IMR-90 (cell line): ENCODE measurements around the gene DENND1A. TPM values are rescaled to one million over a fixed set of nuclear protein-coding genes. Genes with fewer than 3 reads are reported as not detected.

Source experiments
- ATAC-seq: fragments of 200-7000 bp; cut with Tn5 transposase; 2 replicates; pipeline ENCODE4 v1.9.1; 2020; ENCODE audit warnings: low read depth, mild to moderate bottlenecking, moderate library complexity
- BruUV-seq: library from RNA; stranded (reverse); fragments of 400-500 nt; replicated peaks from 2 replicates; lab custom pipeline; 2021; lab: Mats Ljungman, UMichigan
- CTCF ChIA-PET: fragments of 300-600 bp; formaldehyde crosslinking; extraction: SDS; loops from one replicate; lab custom pipeline; 2021; ENCODE audit warnings: antibody characterized with exemption; lab: Yijun Ruan, JAX
- POLR2A ChIA-PET: fragments of 300-600 bp; sonication (Branson Sonifier 250); formaldehyde crosslinking; loops from one replicate; lab custom pipeline; 2022; ENCODE audit warnings: antibody characterized with exemption; ENCODE audit not compliant: unreplicated experiment; lab: Charles Lee
- DNase-seq: peaks from one replicate; pipeline ENCODE4 v3.0.0; 2013
- H2AFZ ChIP-seq: replicated peaks from 2 replicates; pipeline ENCODE3; 2013; ENCODE audit warnings: low read length, mild to moderate bottlenecking; ENCODE audit not compliant: poor library complexity
- H2AK5ac ChIP-seq: 2 replicates; pipeline ENCODE4 v1.6.1; 2013; ENCODE audit warnings: low read depth, low read length, inconsistent platforms
- H2AK9ac ChIP-seq: replicated peaks from 2 replicates; pipeline ENCODE3; 2013; ENCODE audit warnings: mild to moderate bottlenecking, low read depth, low read length, moderate library complexity; ENCODE audit not compliant: poor library complexity
- H2BK120ac ChIP-seq: 2 replicates; pipeline ENCODE4 v1.6.1; 2013; ENCODE audit warnings: low read depth, low read length, inconsistent platforms
- H2BK15ac ChIP-seq: 3 replicates; pipeline ENCODE4 v1.6.1; 2013; ENCODE audit warnings: low read depth, low read length, inconsistent platforms
- H2BK20ac ChIP-seq: 2 replicates; pipeline ENCODE4 v1.6.1; 2013; ENCODE audit warnings: low read depth, mild to moderate bottlenecking, inconsistent platforms, low read length, moderate library complexity
- H2BK5ac ChIP-seq: 2 replicates; pipeline ENCODE4 v1.6.1; 2013; ENCODE audit warnings: mild to moderate bottlenecking, low read depth, low read length, inconsistent platforms; ENCODE audit not compliant: poor library complexity, severe bottlenecking
- H3K14ac ChIP-seq: replicated peaks from 2 replicates; pipeline ENCODE4 v1.6.1; 2013; ENCODE audit warnings: low read depth, low read length, inconsistent platforms
- H3K18ac ChIP-seq: 2 replicates; pipeline ENCODE4 v1.6.1; 2013; ENCODE audit warnings: low read depth, low read length, control low read depth
- H3K23ac ChIP-seq: 2 replicates; pipeline ENCODE4 v1.6.1; 2013; ENCODE audit warnings: low read depth, low read length, inconsistent platforms
- H3K27ac ChIP-seq: 2 replicates; pipeline ENCODE4 v1.5.1; 2013; ENCODE audit warnings: mild to moderate bottlenecking, control low read depth, low read length; ENCODE audit not compliant: insufficient read depth
- H3K27me3 ChIP-seq: 2 replicates; pipeline ENCODE4 v1.6.1; 2013; ENCODE audit warnings: low read length; ENCODE audit not compliant: control insufficient read depth, insufficient read depth
- H3K36me3 ChIP-seq: 2 replicates; pipeline ENCODE4 v1.6.1; 2013; ENCODE audit warnings: low read length, mixed read lengths; ENCODE audit not compliant: control insufficient read depth, insufficient read depth
- H3K4ac ChIP-seq: 2 replicates; pipeline ENCODE4 v1.6.1; 2013; ENCODE audit warnings: low read depth, low read length, inconsistent platforms
- H3K4me1 ChIP-seq: 2 replicates; pipeline ENCODE4 v1.6.1; 2013; ENCODE audit warnings: low read length, mixed read lengths; ENCODE audit not compliant: control insufficient read depth, insufficient read depth
- H3K4me2 ChIP-seq: 2 replicates; pipeline ENCODE4 v1.6.1; 2013; ENCODE audit warnings: low read depth, mild to moderate bottlenecking, control low read depth, low read length, moderate library complexity
- H3K4me3 ChIP-seq: 2 replicates; pipeline ENCODE4 v1.5.1; 2013; ENCODE audit warnings: low read depth, mild to moderate bottlenecking, control low read depth, low read length, moderate library complexity; ENCODE audit not compliant: insufficient read depth
- H3K56ac ChIP-seq: 2 replicates; pipeline ENCODE4 v1.6.1; 2013; ENCODE audit warnings: low read length, inconsistent platforms; ENCODE audit not compliant: insufficient read depth; ENCODE audit errors: extremely low read depth
- H3K79me1 ChIP-seq, 2 experiments: 2 replicates each; pipeline ENCODE4 v1.6.1; 2013; ENCODE audit warnings: low read length in 2 of 2, inconsistent platforms in 1 of 2, low read depth in 1 of 2
- H3K9ac ChIP-seq: 2 replicates; pipeline ENCODE4 v1.6.1; 2013; ENCODE audit warnings: low read depth, low read length, control low read depth
- H3K9me1 ChIP-seq: 2 replicates; pipeline ENCODE4 v1.6.1; 2013; ENCODE audit warnings: low read length, inconsistent platforms; ENCODE audit not compliant: insufficient read depth
- H3K9me3 ChIP-seq: 2 replicates; pipeline ENCODE4 v1.6.1; 2013; ENCODE audit warnings: low read length; ENCODE audit not compliant: control insufficient read depth, insufficient read depth
- H4K20me1 ChIP-seq: 2 replicates; pipeline ENCODE4 v1.6.1; 2013; ENCODE audit warnings: low read length, inconsistent platforms; ENCODE audit not compliant: insufficient read depth
- H4K5ac ChIP-seq: 2 replicates; pipeline ENCODE4 v1.6.1; 2013; ENCODE audit warnings: mild to moderate bottlenecking, low read depth, low read length, control low read depth
- H4K8ac ChIP-seq, 2 experiments: 2 replicates each; pipeline ENCODE4 v1.6.1; 2013; ENCODE audit warnings: low read depth in 2 of 2, low read length in 2 of 2, control low read depth in 1 of 2, inconsistent platforms in 1 of 2
- H4K91ac ChIP-seq: 2 replicates; pipeline ENCODE4 v1.6.1; 2013; ENCODE audit warnings: low read depth, low read length, inconsistent platforms; ENCODE audit not compliant: insufficient read depth
- CHD1 ChIP-seq: IDR thresholded peaks from 2 replicates; pipeline ENCODE4 v1.6.1; 2012; ENCODE audit warnings: low read depth, low read length, improper control_type of control experiment
- FOS ChIP-seq: fragments of 150-350 bp; IDR thresholded peaks from 2 replicates; pipeline ENCODE4 v1.6.1; 2016; ENCODE audit warnings: low read depth, low read length
- MAZ ChIP-seq: IDR thresholded peaks from 2 replicates; pipeline ENCODE4 v1.6.1; 2012; ENCODE audit warnings: low read depth, mild to moderate bottlenecking, low read length, improper control_type of control experiment, moderate library complexity, borderline replicate concordance
- RAD21 ChIP-seq: IDR thresholded peaks from 2 replicates; pipeline ENCODE4 v1.6.1; 2012; ENCODE audit warnings: low read length, improper control_type of control experiment
- RCOR1 ChIP-seq: IDR thresholded peaks from 2 replicates; pipeline ENCODE4 v1.6.1; 2012; ENCODE audit warnings: mild to moderate bottlenecking, low read length, improper control_type of control experiment; ENCODE audit not compliant: insufficient replicate concordance
- WGBS, 2 experiments: methylation state at CpG; one replicate each; pipeline versions ENCODE4 v1.1.5 to v1.1.7; 2013; ENCODE audit warnings: missing lambda C conversion rate in 2 of 2; ENCODE audit not compliant: insufficient read length in 1 of 2; ENCODE audit errors: extremely low coverage in 2 of 2; 5-methylcytosine and 5-hydroxymethylcytosine counted together
- dilution Hi-C: fragments of 300-500 bp; cut with HindIII; formaldehyde crosslinking; loops from one replicate; pipeline ENCODE4 v1.14.3; 2018; ENCODE audit warnings: low sequenced_read_pairs; ENCODE audit not compliant: unreplicated experiment
- in situ Hi-C: fragments of 300-500 bp; cut with MboI; formaldehyde crosslinking; loops from 3 replicates; pipeline ENCODE4 v1.14.3; 2019; ENCODE audit warnings: low sequenced_read_pairs, inconsistent platforms, mixed read lengths
- intact Hi-C: fragments of 100-400 bp; cut with micrococcal nuclease; formaldehyde crosslinking; loops from 2 replicates; pipeline ENCODE4 v1.10.0; 2022
- polyA plus RNA-seq, 3 experiments: library from polyadenylated mRNA; depleted of rRNA; stranded (reverse); fragments of >200 nt; gene quantifications; 2 replicates each; pipeline ENCODE4 v1.2.3, GENCODE V29; 2012; ENCODE audit warnings: low replicate concordance in 1 of 3
- total RNA-seq: library from RNA; depleted of rRNA; stranded (reverse); fragments of >200 nt; gene quantifications from 2 replicates; pipeline ENCODE4 v1.2.3, GENCODE V29; 2012
- TF ChIP-seq, protein P1 (sequence below): fragments of 150-350 bp; IDR thresholded peaks from 2 replicates; pipeline ENCODE4 v1.6.1; 2016; ENCODE audit warnings: low read depth, mild to moderate bottlenecking, low read length, moderate library complexity, borderline replicate concordance

Gene DENND1A
- total and polyA plus RNA-seq, 2 of the 4 experiments (the other 2 are of a cell fraction) = 21.4 to 27.6 TPM

- H3K4me1 ChIP-seq = peaks cover 7% of the 10 kb centered on the region
- peak; percentile 81 for ATAC-seq
- H3K18ac ChIP-seq = no peak overlapping the region
- H2AK5ac ChIP-seq = no peak overlapping the region
- dilution Hi-C loops (no loop called here), in situ Hi-C loops (no loop called here), intact Hi-C loops (no loop called here)
- no peak overlapping the region for H3K27ac ChIP-seq
- H3K56ac ChIP-seq = no peak overlapping the region
- H2BK15ac ChIP-seq = no peak overlapping the region
- H4K91ac ChIP-seq = no peak overlapping the region
- H3K27me3 ChIP-seq = no peaks in the 10 kb centered on the region
- H3K4me3 ChIP-seq = no peak overlapping the region
- H3K9me3 ChIP-seq = no peaks in the 10 kb centered on the region
- H2BK120ac ChIP-seq = no peak overlapping the region
- no peaks in the 10 kb centered on the region for H3K9me1 ChIP-seq
- H3K79me1 ChIP-seq = no peaks in the 10 kb centered on the region
- H3K23ac ChIP-seq = no peak overlapping the region
- H3K4ac ChIP-seq = no peak overlapping the region
- TF ChIP-seq RCOR1 (no peak), RAD21 (no peak), MAZ (no peak), FOS (no peak), CHD1 (no peak)
- TF ChIP-seq, protein P1, sequence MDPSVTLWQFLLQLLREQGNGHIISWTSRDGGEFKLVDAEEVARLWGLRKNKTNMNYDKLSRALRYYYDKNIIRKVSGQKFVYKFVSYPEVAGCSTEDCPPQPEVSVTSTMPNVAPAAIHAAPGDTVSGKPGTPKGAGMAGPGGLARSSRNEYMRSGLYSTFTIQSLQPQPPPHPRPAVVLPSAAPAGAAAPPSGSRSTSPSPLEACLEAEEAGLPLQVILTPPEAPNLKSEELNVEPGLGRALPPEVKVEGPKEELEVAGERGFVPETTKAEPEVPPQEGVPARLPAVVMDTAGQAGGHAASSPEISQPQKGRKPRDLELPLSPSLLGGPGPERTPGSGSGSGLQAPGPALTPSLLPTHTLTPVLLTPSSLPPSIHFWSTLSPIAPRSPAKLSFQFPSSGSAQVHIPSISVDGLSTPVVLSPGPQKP = no peak
- no peak overlapping the region for H2AFZ ChIP-seq
- H4K5ac ChIP-seq = no peak overlapping the region
- DNase-seq = peak; percentile 50
- H3K4me2 ChIP-seq = peak overlapping the region; percentile 46
- CTCF ChIA-PET = no interaction called here
- H2BK20ac ChIP-seq = no peak overlapping the region
- no peaks in the 10 kb centered on the region for H3K36me3 ChIP-seq
- H2AK9ac ChIP-seq = no peak overlapping the region
- no peaks in the 10 kb centered on the region; the same call in 1 of the 2 replicates for H4K20me1 ChIP-seq
- H3K9ac ChIP-seq = no peak overlapping the region
- no peak overlapping the region for H2BK5ac ChIP-seq
- POLR2A ChIA-PET = no interaction called here
- 0 out of 2 replicates have a peak overlapping the region, but pooled peaks have one; percentile 10 for H3K14ac ChIP-seq
- H4K8ac ChIP-seq = no peak overlapping the region
- no CpG with 5 or more reads among the region's 17 CpGs for WGBS, 2 experiments
- BruUV-seq = no TSS peak
These were observed 360.9 kb downstream of the DENND1A start for GRCh38 chr9:123568691-123569688.
